Subcutaneous abdominal adipose tissue (tissue), 5 donors: ENCODE measurements around the gene FXYD5.
A peak's percentile ranks its signal among the peaks of the same experiment; 100 is the strongest.

ENCODE experiments used
- H3K27ac ChIP-seq: one replicate; pipeline ENCODE4 v1.7.0; 2013; ENCODE audit warnings: low read depth, mild to moderate bottlenecking, inconsistent platforms, low read length, moderate library complexity
- H3K27me3 ChIP-seq, 5 donors: one replicate each; pipeline ENCODE4 v1.7.0; 2013; ENCODE audit warnings: low read length in 5 of 5, inconsistent platforms in 1 of 5; ENCODE audit not compliant: control insufficient read depth in 5 of 5, insufficient read depth in 4 of 5
- H3K36me3 ChIP-seq, 5 donors: one replicate each; pipeline ENCODE4 v1.7.0; 2013; ENCODE audit warnings: low read length in 5 of 5; ENCODE audit not compliant: control insufficient read depth in 5 of 5, insufficient read depth in 5 of 5
- H3K4me1 ChIP-seq, 5 donors: one replicate each; pipeline ENCODE4 v1.7.0; 2013; ENCODE audit warnings: low read length in 5 of 5, mild to moderate bottlenecking in 3 of 5, moderate library complexity in 1 of 5; ENCODE audit not compliant: control insufficient read depth in 5 of 5, insufficient read depth in 5 of 5
- H3K4me3 ChIP-seq, 5 donors: one replicate each; pipeline ENCODE4 v1.7.0; 2013; ENCODE audit warnings: low read length in 5 of 5, low read depth in 1 of 5
- H3K9ac ChIP-seq, 5 donors: one replicate each; pipeline ENCODE4 v1.7.0; 2013; ENCODE audit warnings: low read length in 5 of 5, mild to moderate bottlenecking in 4 of 5, moderate library complexity in 3 of 5
- H3K9me3 ChIP-seq, 5 donors: one replicate each; pipeline ENCODE4 v1.7.0; 2013; ENCODE audit warnings: low read length in 5 of 5; ENCODE audit not compliant: control insufficient read depth in 5 of 5
- donor health status: healthy.
- donor health status: healthy.
- donor health status: healthy.
- donor health status: healthy.
- donor health status: healthy.

FXYD5 gene

DNA sequence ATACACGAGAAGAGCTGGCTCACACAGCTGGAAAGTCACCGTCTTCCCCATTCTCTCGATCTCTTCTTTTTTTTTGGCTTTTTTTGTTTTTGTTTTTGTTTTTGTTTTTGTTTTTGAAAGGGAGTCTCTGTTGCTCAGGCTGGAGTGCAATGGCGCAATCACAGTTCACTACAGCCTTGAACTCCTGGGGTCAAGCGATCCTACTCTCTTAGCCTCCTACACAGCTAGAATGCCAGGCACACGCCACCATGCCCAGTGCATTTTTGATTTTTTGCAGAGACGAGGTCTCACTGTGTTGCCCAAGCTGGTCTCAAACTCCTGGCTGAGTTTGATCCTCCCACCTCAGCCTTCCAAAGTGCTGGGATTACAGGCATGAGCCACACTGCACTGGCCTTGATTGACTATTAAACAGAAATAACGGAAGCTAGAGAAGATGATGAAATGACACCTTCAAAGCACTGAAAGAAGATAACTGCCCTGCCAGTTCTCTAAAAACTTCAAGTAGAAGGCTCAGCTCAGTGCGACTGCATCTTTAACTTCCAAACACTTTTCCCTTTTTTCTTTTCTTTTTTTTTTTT, 34.9 kb upstream of the FXYD5 start:
- peaks cover 0 to 2% (median 0%) of the 10 kb centered on the region in 5 donors for H3K27me3 ChIP-seq
- no peak overlapping the region for H3K9ac ChIP-seq
- H3K36me3 ChIP-seq, result no peaks in the 10 kb centered on the region
- H3K27ac ChIP-seq, result peak overlapping the region; percentile 97
- peaks cover 0 to 3% (median 0%) of the 10 kb centered on the region in 5 donors for H3K9me3 ChIP-seq
- peaks cover 14 to 78% (median 70%) of the 10 kb centered on the region in 5 donors for H3K4me1 ChIP-seq
- H3K4me3 ChIP-seq, result no peak overlapping the region

DNA sequence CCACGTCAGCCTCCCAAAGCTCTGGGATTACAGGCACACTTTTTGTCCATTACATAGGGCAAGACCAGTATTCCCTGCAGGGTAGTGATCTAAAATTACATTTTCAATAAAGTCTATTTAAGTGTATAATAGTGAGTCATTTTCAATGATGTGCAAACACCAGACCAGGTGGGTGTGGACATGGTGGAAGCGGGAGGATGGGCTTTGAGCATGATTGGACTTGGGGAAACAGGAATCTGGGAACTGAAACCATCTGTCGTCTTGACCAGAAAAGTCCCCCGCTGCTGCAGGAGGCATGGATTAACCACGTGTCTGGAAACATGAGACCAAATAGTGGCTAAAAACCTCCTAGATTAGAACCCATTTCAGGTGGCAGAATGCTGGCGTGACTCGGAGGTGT, 34.0 kb upstream of the FXYD5 start:
- H3K27ac ChIP-seq, result peak overlapping the region; percentile 97
- peak overlapping the region in 2 of 5 donors; percentile 36 to 42 for H3K9ac ChIP-seq
- H3K9me3 ChIP-seq, result peaks cover 0 to 3% (median 0%) of the 10 kb centered on the region in 5 donors
- no peak overlapping the region for H3K4me3 ChIP-seq
- peaks cover 0 to 2% (median 0%) of the 10 kb centered on the region in 5 donors for H3K27me3 ChIP-seq
- peaks cover 14 to 78% (median 70%) of the 10 kb centered on the region in 5 donors for H3K4me1 ChIP-seq
- H3K36me3 ChIP-seq, result no peaks in the 10 kb centered on the region

DNA sequence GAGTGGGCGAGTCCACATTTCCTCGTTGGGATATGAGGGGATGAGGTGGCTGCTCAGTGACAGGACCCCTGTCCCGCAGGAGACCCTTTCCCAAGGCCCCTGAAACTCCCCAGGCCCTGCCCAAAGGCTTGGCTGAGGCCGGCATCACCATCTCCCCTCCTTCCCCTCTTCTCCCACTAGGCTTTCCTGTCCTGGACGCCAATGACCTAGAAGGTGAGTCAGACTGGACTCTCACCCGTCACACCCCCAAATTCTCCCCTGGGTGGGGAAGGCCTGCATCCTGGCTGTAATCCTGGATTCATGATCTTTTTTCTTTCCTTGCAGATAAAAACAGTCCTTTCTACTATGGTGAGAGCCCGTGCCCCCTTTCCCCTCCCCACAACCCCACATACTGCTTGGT, 33.6 kb upstream of the FXYD5 start:
- Histone ChIP-seq H3K4me1 (peaks cover 14 to 81% (median 73%) of the 10 kb centered on the region in 5 donors), H3K27ac (peak overlapping the region; percentile 97), H3K36me3 (no peaks in the 10 kb centered on the region), H3K9ac (peak overlapping the region in 2 of 5 donors; percentile 36 to 42), H3K4me3 (no peak overlapping the region), H3K27me3 (peaks cover 0 to 2% (median 0%) of the 10 kb centered on the region in 5 donors), H3K9me3 (peaks cover 0 to 3% (median 0%) of the 10 kb centered on the region in 5 donors)

DNA sequence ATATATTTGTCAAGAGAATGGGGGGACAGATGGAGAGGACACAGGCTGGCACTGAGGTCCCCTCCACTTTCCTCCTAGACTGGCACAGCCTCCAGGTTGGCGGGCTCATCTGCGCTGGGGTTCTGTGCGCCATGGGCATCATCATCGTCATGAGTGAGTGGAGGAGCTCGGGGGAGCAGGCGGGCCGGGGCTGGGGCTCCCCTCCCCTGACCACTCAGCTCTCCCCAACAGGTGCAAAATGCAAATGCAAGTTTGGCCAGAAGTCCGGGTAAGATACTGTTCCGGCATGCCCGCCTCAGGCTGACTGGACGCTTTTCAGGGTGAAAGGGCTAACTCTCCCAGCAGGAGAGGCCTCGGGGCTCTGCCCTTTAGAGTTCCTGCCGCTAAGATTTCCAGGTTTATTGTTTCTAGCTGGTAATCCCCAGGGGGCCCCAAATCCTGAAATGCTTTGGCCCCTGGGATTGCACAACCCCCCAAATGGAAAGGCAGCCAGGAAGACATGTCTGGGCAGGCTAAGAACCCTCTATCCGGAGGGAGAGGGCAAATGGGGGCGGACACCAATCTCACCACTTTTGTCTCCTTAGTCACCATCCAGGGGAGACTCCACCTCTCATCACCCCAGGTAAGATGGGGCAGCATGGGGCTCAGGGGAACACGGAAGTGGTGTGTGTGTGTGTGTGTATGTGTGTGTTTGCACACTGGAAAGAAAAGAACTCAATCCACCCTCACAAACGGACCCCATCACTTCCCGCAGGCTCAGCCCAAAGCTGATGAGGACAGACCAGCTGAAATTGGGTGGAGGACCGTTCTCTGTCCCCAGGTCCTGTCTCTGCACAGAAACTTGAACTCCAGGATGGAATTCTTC, 31.6 kb upstream of the FXYD5 start:
- H3K4me3 ChIP-seq, result peak overlapping the region in 1 of 5 donors; percentile 69
- H3K9me3 ChIP-seq, result peaks cover 0 to 3% (median 0%) of the 10 kb centered on the region in 5 donors
- peak overlapping the region; percentile 97 for H3K27ac ChIP-seq
- peaks cover 14 to 91% (median 84%) of the 10 kb centered on the region in 5 donors for H3K4me1 ChIP-seq
- H3K36me3 ChIP-seq, result no peaks in the 10 kb centered on the region
- H3K27me3 ChIP-seq, result peaks cover 0 to 2% (median 0%) of the 10 kb centered on the region in 5 donors
- H3K9ac ChIP-seq, result peak overlapping the region in 3 of 5 donors; percentile 10 to 93 (median 35)

DNA sequence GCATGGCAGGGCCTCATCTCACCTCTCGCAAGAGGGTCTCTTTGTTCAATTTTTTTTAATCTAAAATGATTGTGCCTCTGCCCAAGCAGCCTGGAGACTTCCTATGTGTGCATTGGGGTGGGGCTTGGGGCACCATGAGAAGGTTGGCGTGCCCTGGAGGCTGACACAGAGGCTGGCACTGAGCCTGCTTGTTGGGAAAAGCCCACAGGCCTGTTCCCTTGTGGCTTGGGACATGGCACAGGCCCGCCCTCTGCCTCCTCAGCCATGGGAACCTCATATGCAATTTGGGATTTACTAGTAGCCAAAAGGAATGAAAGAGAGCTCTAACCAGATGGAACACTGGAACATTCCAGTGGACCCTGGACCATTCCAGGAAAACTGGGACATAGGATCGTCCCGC, 31.0 kb upstream of the FXYD5 start:
- Histone ChIP-seq H3K4me1 (peaks cover 14 to 84% (median 80%) of the 10 kb centered on the region in 5 donors), H3K27me3 (peaks cover 0 to 2% (median 0%) of the 10 kb centered on the region in 5 donors), H3K4me3 (peak overlapping the region in 4 of 5 donors; percentile 64 to 79 (median 72)), H3K27ac (peak overlapping the region; percentile 97), H3K36me3 (no peaks in the 10 kb centered on the region), H3K9ac (peak overlapping the region in 3 of 5 donors; percentile 71 to 93 (median 80)), H3K9me3 (peaks cover 0 to 3% (median 0%) of the 10 kb centered on the region in 5 donors)

DNA sequence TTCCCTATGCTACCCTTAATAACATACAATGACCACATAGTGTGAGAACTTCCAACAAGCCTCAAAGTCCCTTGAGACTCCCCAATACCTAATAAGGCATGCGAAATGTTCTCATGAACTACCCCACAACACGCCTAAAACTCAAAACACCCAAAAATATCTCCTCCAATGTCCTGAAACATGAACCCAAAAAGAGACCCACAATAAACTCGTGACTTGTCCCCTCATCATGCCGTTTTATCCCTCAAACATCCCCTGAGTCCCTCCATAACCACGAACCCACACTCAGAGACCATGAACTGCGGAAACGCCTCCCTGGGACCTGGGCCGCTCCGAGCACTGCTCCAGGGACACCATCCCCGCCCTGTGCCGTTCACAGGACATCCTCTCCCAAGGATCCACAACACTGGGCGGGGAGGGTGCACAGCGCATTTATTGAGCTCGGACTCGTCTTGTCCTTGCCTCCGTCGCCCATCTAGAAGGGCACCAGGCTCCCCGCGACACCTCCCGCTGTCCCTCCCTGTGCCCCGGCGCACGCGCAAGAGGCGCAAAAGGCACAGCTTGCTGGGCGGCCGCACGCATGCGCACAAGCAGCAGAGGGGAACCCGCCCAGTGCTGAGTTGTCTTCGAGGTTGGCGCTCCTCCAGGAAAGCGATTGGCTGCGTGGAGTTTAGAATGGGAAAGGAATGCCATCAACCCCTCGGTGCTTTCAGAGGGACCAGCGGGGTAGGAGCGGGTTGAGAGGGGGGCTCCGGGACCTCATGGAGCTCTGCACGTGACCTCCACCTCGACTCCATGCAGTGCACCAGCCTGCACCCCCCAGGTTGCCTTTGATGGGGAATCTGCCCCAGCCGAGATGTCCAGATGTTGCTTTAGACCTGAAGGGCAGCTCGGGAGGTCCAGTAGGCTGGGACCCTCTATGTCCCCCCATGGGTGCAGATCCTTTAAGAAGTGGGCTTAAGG, 30.2 kb upstream of the FXYD5 start:
- H3K36me3 ChIP-seq, result no peaks in the 10 kb centered on the region
- peak overlapping the region; percentile 97 for H3K27ac ChIP-seq
- peak overlapping the region; percentile 64 to 86 (median 74) for H3K4me3 ChIP-seq
- peaks cover 0 to 3% (median 0%) of the 10 kb centered on the region in 5 donors for H3K9me3 ChIP-seq
- peaks cover 14 to 76% (median 73%) of the 10 kb centered on the region in 5 donors for H3K4me1 ChIP-seq
- peak overlapping the region; percentile 70 to 93 (median 80) for H3K9ac ChIP-seq
- H3K27me3 ChIP-seq, result peaks cover 0 to 2% (median 0%) of the 10 kb centered on the region in 5 donors

DNA sequence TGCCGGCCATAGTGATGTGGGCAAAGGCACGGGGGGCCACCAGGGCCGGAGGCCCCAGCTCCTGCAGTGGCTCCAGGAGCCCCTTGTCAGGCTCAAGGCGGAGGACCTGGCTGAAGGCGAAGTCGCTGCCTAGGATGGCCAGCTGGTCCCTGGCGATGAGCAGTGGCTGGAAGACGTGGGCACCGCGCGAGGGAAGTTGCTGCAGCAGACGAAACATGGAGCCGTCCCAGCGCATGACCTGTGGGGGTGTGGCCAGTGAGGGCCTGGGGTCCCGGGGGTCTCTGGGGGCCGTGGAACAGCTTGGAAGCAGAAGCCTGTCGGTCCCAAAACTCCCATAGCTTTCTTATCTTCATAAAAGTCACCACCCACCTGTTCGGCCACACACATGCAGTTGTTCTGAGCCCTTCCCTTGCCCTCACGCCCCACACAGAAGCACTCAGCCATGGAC, 29.2 kb upstream of the FXYD5 start:
- H3K9me3 ChIP-seq, result peaks cover 0 to 3% (median 0%) of the 10 kb centered on the region in 5 donors
- H3K27ac ChIP-seq, result peak overlapping the region; percentile 97
- no peak overlapping the region for H3K9ac ChIP-seq
- peaks cover 0 to 2% (median 0%) of the 10 kb centered on the region in 5 donors for H3K27me3 ChIP-seq
- H3K36me3 ChIP-seq, result no peaks in the 10 kb centered on the region
- peaks cover 14 to 71% (median 66%) of the 10 kb centered on the region in 5 donors for H3K4me1 ChIP-seq
- H3K4me3 ChIP-seq, result peak overlapping the region in 3 of 5 donors; percentile 10 to 86 (median 69)

DNA sequence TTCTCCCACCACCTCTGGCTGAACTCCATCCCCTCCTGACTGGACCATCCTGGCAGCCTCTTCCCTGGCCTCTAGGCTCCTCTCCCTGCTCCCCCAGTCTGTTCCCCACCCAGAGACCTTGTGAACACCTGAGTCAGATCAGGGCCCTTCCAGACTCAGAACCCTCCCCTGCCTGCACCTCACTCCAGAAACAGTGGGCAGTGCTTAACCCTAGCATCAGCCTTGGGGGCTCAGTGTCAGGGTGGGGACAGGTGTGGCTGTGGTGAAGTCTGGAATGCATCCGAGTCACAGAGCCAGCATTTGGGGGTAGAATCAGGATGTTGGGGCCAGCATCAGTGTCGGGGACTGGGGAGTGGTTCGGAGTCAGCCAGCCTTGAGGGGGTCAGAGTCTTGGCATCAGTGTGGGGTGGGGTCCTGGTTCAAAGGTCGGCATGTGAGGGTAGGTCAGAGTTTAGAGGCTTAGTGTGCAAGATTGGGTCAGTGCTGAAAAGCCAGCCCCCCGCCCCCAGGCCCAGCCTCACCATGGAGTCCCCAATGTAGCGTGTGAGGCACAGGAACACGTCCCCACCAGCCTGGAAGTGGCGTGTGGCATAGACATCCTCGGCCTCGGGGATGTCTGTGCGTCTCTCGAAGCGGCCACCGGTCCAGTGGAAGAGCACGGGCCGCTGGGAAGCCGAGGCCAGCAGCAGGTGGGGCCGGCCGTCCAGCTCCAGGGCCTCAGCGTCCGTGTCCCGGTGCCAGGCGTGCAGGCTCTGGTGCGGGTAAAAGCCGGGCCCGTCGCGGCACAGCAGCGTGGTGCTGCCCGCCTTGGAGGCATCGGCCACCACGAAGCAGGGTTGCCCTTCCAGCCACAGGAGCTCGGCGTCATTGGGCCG, 28.5 kb upstream of the FXYD5 start:
- Histone ChIP-seq H3K36me3 (peaks cover 0 to 2% (median 0%) of the 10 kb centered on the region in 5 donors), H3K27ac (no peak overlapping the region), H3K9me3 (peaks cover 0 to 3% (median 0%) of the 10 kb centered on the region in 5 donors), H3K27me3 (peaks cover 0 to 2% (median 0%) of the 10 kb centered on the region in 5 donors), H3K4me3 (peak overlapping the region; percentile 10 to 48 (median 21)), H3K4me1 (peaks cover 14 to 64% (median 59%) of the 10 kb centered on the region in 5 donors), H3K9ac (peak overlapping the region in 1 of 5 donors; percentile 16)
